ENCODE results near the gene ARHGDIB.

The ARHGDIB gene

DNA sequence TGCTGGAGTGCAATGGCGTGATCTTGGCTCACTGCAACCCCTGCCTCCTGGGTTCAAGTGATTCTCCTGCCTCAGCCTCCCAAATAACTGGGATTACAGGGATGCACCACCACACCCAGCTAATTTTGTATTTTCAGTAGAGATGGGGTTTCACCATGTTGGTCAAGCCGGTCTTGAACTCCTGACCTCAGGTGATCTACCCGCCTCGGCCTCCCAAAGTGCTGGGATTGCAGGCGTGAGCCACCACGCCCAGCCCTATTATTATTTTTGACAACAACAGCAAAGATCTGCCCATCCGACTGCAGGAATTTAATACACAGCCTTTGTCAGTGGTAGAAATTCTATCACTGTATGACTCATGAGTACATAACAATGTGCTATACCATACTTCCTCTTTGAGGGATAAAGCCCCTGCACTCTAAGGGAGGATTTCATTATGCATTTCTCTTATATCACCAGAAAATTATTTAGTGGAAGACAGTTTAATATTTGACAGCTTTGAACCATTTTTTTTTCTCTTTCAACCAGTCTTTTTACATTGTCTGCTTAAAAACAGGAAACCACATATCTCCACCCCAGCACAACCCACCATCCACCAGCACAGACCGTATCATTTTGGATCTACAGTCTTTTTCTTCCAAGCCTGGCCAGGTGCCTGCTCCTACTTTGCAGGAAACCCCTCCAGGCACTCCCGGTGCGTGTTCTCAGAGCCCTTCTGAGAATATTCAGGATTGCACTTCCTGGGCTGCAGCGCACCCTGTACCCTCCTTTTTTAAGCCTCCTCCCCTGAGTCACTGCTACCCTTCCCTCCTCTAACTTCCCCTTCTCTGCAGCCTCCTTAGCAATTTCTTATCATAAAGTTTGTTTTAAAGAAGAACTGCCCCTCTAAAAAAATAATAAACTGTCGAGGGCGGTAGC lies 594 bp downstream of the ARHGDIB start:
- TF ChIP-seq, protein P1, sequence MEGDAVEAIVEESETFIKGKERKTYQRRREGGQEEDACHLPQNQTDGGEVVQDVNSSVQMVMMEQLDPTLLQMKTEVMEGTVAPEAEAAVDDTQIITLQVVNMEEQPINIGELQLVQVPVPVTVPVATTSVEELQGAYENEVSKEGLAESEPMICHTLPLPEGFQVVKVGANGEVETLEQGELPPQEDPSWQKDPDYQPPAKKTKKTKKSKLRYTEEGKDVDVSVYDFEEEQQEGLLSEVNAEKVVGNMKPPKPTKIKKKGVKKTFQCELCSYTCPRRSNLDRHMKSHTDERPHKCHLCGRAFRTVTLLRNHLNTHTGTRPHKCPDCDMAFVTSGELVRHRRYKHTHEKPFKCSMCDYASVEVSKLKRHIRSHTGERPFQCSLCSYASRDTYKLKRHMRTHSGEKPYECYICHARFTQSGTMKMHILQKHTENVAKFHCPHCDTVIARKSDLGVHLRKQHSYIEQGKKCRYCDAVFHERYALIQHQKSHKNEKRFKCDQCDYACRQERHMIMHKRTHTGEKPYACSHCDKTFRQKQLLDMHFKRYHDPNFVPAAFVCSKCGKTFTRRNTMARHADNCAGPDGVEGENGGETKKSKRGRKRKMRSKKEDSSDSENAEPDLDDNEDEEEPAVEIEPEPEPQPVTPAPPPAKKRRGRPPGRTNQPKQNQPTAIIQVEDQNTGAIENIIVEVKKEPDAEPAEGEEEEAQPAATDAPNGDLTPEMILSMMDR (conservative IDR thresholded peaks at IDR 0.05) = no peak
- peak overlapping the region; percentile 78 for H3K27ac ChIP-seq

DNA sequence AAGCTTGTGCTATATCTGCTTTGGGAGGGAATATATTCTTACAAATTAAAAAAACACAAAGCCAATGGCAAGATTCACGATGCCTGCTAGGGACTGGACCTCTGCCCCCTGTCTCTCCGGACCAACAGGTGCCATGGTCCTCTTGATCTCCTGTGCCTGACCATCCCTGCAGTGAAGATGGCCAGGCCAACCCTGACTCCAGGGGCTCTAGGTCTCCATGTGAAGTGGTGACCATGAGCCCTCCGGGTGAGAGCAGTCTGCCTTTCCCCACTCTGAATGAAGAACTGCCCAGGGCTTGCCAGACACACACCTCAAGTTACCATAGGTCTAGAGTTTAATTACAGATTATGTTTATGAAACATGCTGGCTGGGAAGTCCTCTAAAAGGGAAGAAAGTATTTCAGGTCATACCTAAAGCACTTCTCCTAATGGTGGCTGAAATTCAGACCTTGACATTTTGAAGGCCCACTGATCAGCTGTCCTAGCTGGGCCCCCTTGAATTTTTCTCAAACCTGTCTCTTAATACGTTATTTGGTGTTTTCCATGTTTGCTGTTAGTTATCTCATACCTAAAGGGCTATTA lies 1.4 kb downstream of the ARHGDIB start:
- H3K27ac ChIP-seq = peak overlapping the region; percentile 78; the same call in 1 of the 2 replicates
- TF ChIP-seq, protein P1 (conservative IDR thresholded peaks at IDR 0.05) = no peak

DNA sequence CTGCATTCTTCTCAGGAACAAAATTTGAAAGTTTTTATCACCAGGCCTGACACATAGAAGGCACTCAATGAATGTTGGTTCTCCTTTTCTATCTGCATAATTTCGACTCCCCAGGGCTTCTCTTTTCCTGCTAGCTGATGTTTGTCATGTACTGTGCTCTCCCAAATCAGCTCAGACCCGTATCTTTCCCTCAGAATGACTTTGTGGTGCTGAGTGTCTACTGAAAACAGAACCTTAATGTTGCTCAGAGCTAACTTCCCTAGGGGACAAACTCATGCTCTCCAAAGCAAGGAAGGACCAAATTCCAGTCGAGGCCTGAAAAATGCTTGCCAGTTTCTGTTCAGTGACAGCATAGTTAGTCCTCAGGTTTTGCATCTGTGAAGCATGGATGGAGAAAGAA lies 1.9 kb downstream of the ARHGDIB start:
- TF ChIP-seq, protein P1 (conservative IDR thresholded peaks at IDR 0.05) = no peak
- no peak overlapping the region for H3K27ac ChIP-seq

DNA sequence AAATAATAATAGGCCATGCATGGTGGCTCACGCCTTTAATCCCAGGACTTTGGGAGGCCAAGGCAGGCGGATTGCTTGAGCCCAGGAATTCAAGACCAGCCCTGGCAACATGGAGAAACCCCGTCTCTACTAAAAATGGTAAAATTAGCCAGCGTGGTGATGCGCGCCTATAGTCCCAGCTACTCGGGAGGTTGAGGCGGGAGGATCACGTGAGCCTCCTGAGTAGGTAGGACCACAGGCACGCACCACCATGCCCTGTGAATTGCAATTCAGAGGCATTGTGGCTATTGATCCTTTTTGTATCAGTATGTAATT lies 2.3 kb downstream of the ARHGDIB start:
- TF ChIP-seq, protein P1 (conservative IDR thresholded peaks at IDR 0.05) = no peak
- H3K27ac ChIP-seq = no peak overlapping the region

DNA sequence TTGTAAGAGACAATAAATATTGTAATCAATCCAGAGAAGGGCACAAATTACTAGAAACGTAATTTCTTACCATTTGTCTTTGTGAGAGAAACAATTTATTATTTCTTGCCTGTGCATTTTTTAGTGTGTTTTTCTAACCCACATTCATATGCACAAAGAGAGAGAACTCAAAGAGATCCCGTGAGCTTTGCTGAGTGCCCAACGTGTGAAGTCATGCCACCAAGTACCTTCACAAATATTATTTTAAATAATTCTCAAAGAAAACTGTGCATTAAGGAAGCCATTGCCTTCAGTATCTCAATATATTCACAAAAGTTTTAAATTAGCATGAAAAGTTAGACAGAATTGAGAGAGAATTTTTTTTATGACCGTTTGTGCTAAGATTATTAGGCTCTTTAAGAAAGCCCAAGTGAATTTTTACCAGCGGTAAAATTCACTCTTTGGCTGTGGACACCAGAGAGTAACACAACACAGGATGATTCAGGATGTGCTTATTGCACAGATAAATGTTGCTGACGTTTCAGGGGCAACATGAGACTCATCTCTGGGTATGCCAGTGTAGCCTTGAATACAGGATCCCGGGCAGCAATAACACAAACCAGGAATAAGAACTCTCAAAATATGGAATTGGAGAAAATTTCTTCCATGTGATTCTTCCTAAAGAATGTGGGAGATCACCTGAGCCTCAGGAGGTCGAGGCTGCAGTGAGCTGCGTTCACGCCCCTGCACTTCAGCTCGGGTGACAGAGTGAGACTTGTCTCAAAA lies 2.9 kb downstream of the ARHGDIB start:
- TF ChIP-seq, protein P1 (conservative IDR thresholded peaks at IDR 0.05) = no peak

DNA sequence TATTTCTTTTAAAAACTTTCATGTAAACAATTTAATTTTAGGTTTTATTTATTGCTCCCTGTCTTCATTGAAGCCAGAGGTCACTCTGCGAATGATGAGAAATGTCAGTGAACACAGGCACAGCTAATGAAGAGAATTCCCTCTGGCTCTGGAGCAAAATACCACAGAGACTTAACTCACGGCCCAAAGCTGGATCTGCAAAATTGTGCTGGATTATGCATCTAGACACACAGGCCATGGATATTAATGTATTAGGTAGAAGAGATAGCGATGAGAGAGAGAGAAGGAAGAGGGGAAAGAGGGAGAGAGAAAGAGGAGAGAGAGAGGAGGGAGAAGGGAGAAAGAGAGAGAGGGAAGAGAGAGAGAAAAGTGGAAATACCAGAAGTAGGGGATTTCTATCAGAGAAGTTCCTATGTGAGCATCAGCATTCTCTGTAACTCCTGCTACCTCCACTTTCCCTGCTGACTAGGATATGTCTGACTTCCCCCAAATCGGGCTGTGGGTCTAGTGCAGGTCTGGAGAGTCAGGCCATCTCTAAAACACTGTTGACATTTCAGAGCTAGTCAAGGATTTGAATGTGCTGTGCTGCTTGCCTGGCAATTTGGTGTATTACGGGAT lies 3.7 kb downstream of the ARHGDIB start:
- TF ChIP-seq, protein P1 (conservative IDR thresholded peaks at IDR 0.05) = no peak
- H3K27ac ChIP-seq = no peak overlapping the region

More for the DNA sequence above, 2.9 kb downstream of the ARHGDIB start:
- H3K27ac ChIP-seq = no peak overlapping the region

DNA sequence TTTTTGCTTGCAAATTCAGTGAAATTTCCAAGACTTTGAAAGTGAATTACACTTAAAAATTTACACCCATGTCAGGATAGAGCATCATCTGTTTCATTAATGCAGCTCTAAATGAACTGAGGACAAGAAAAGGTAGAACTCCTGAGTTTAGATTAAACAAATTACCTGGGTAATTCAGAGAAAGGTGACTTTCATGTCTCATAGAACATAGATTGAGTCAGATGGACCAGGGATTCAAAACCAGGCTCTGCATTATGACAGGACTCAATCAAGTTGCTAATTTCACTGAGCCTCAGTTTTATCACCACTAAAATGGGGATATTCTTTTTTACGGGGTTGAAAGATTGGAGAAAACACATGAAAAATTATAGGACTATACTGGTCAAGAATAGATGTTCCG lies 4.5 kb downstream of the ARHGDIB start:
- TF ChIP-seq, protein P1 (conservative IDR thresholded peaks at IDR 0.05) = no peak
- H3K27ac ChIP-seq = no peak overlapping the region

Data from VCaP (cell line).